Activated gamma-delta T cell treated with Interleukin-2 at 50 U/mL for 16 hours (primary cell): ENCODE measurements around the gene ALDH1A3.

Source experiments
- DNase-seq: peaks from one replicate; pipeline ENCODE4 v3.0.0-alpha.2; 2020

The ALDH1A3 gene

GRCh38 chr15:100926971-100927756, 47.5 kb downstream of the ALDH1A3 start:
- DNase-seq = no peak

GRCh38 chr15:100928632-100929280, 49.1 kb downstream of the ALDH1A3 start:
- DNase-seq = no peak

- no peak for DNase-seq
Observed at GRCh38 chr15:100929641-100930042, 50.0 kb downstream of the ALDH1A3 start.

GRCh38 chr15:100930306-100930848, 50.7 kb downstream of the ALDH1A3 start:
- no peak for DNase-seq

- no peak for DNase-seq
Observed at GRCh38 chr15:100931143-100931890, 51.7 kb downstream of the ALDH1A3 start.

GRCh38 chr15:100932676-100933348, 53.2 kb downstream of the ALDH1A3 start:
- no peak for DNase-seq

- DNase-seq = no peak
Observed at GRCh38 chr15:100934166-100934565, 54.5 kb downstream of the ALDH1A3 start.

GRCh38 chr15:100934726-100935125, 55.1 kb downstream of the ALDH1A3 start:
- no peak for DNase-seq

GRCh38 chr15:100937171-100937570, 57.5 kb downstream of the ALDH1A3 start:
- no peak for DNase-seq

- no peak for DNase-seq
Observed at GRCh38 chr15:100939791-100940190, 60.2 kb downstream of the ALDH1A3 start.

- DNase-seq = no peak
Observed at GRCh38 chr15:100940767-100941379, 61.2 kb downstream of the ALDH1A3 start.

- DNase-seq = no peak
Observed at GRCh38 chr15:100941536-100941935, 61.9 kb downstream of the ALDH1A3 start.

GRCh38 chr15:100942656-100943425, 63.2 kb downstream of the ALDH1A3 start:
- no peak for DNase-seq

GRCh38 chr15:100944244-100944895, 64.7 kb downstream of the ALDH1A3 start:
- DNase-seq = no peak

- DNase-seq = no peak
Observed at GRCh38 chr15:100944986-100945385, 65.4 kb downstream of the ALDH1A3 start.

- DNase-seq = no peak
Observed at GRCh38 chr15:100947760-100948429, 68.3 kb downstream of the ALDH1A3 start.

GRCh38 chr15:100948430-100948762, 68.8 kb downstream of the ALDH1A3 start:
- DNase-seq = no peak

GRCh38 chr15:100949691-100950090, 70.1 kb downstream of the ALDH1A3 start:
- no peak for DNase-seq

- no peak for DNase-seq
Observed at GRCh38 chr15:100951965-100952364, 72.3 kb downstream of the ALDH1A3 start.

GRCh38 chr15:100952566-100952965, 72.9 kb downstream of the ALDH1A3 start:
- no peak for DNase-seq
